ENCODE data around the gene CALCB.

The CALCB gene

GRCh38 chr11:15119352-15119751 lies 46.0 kb downstream of the CALCB start:
- no peak for DNase-seq

DNA sequence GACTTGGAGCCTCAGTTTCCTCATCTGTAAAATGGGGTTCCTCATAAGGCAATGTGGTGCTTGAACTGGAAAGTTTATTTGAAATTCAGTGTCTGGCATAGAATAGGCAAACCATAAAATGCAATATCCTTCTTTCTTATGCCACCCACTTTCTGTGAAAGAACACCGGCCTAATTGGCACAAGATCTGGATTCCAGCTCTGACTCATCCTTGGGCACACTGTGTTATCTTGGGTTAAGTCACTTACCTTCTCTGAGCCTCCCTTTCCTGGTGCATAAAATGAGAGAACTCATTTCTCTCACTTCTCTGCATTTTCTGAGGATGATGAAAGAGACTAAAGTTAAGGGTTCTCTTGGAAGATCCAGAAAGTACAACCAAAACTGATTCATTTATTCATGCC lies 46.4 kb downstream of the CALCB start:
- no peak for DNase-seq

DNA sequence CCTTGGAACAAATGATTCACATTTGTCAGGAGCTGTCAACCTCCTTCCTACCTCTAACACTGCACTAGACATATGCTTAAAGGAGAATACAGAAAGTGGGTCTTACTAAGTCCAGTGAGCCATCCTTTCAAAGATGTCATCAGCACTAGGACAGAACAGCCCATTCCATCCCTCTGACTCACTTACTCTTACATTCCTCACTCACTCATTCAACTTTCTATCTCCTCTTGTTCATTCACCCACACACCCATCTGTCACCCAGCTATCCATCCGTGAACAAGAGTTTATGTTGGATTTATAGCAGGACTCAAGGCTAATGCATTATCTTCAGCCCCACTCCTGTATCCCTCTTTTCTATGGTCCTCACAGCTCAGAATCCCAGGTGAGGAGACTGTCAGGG lies 50.5 kb downstream of the CALCB start:
- DNase-seq: no peak

GRCh38 chr11:15124528-15124927 lies 51.1 kb downstream of the CALCB start:
- DNase-seq: no peak

GRCh38 chr11:15127341-15127740 lies 53.9 kb downstream of the CALCB start:
- no peak for DNase-seq
